ENCODE data around the gene POC1A. TPM values are rescaled to one million over a fixed set of nuclear protein-coding genes. Genes with fewer than 3 reads are reported as not detected.

POC1A gene
- total RNA-seq, 1 experiment from 2014 or later = 8.6 TPM

- DNase-seq (ENCODE audit: low read depth) = no peak
Measured at GRCh38 chr3:52085681-52086282, 68.4 kb downstream of the POC1A start.

GRCh38 chr3:52084954-52085680, 69.1 kb downstream of the POC1A start:
- DNase-seq (ENCODE audit: low read depth) = no peak

GRCh38 chr3:52084216-52084945, 69.8 kb downstream of the POC1A start:
- no peak for DNase-seq (ENCODE audit: low read depth)

DNA sequence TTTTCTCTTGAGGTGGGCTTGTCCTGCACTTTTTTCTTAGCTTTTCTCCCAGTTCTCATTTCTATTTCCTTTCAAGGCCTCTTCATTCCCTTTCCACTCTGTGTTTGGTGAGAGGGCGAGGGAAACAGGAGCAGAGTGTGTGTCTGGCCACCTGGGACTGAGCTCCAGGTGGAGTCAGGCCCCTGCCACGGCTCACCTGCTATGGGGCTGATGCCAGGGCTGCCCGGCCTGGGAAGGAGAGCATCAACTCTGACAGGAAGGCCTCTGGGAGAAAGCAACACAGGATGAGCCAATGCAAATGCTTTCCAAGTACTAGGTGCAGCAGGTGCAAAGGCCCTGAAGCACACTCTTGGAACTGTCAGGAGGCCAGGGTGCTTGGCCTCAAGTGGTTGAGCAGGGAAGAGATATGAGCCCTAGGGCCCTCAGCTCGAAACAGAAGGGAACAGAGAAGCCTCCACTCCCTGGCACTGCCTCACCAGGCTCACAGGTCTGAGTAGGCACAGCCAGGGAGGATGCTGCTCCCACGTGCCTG, 70.6 kb downstream of the POC1A start:
- no peak for DNase-seq (ENCODE audit: low read depth)

- DNase-seq (ENCODE audit: low read depth) = no peak
Measured at GRCh38 chr3:52082951-52083350, 71.3 kb downstream of the POC1A start.

DNA sequence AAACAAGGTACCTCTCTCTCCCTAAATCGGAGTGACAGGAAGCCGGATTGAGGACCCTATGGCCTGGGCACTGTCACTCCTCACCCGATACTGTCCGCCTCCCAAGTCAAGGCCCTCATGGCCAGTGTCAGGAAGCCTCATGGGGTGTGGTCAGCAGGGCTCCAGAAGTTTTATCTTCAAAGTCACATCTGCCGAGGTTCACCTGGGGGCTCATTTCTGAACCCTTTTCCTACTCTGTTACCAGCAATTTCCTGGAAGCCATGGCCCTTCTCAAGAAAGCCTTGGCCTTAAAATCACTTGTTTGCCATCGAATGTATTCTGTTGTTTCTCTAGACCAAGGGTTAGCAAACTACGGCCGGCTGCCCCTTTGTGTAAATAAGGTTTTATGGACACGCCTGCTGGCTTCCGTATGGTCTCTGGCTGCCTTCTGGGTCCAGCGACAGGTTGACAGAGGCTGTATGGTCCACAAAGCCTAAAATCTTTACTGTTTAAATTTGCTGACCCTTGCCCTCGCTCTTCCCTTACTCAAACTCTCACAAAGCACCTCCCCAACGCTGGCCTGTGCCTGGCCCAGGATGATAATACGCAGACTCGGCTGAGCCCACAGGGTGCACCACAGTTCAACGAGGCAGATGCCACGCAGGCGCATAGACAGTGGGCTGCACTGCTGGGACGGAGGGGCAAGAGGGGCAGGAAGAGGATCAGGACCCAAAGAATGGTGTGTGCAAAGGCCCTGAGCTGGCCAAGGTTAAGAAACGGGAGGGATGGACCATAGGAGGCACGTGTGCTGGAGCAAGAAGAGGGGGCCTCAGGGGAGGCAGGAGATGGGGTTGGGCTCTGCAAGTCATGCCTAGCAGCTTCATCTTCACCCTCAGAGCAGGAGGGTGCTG, 73.1 kb downstream of the POC1A start:
- DNase-seq (ENCODE audit: low read depth) = no peak

DNA sequence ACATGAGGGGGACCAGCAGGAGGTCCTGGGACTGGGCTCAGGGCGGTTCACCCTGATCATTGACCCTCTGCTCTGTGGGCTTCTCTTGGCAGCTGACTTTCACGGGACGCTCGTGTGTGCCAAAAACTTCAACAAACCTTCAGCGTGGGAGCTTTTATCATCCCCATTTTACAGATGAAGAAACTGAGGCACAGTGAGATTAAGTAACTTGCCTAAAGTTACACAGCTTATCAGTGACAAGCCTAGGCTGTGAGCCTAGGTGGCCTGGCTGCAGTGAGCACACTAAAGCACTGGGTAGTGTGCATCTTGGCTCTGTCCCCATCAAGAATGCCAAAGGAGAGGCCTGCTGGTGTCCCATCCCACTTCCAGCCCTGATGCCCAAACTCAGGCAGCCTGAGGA, 74.3 kb downstream of the POC1A start:
- DNase-seq (ENCODE audit: low read depth) = no peak

DNA sequence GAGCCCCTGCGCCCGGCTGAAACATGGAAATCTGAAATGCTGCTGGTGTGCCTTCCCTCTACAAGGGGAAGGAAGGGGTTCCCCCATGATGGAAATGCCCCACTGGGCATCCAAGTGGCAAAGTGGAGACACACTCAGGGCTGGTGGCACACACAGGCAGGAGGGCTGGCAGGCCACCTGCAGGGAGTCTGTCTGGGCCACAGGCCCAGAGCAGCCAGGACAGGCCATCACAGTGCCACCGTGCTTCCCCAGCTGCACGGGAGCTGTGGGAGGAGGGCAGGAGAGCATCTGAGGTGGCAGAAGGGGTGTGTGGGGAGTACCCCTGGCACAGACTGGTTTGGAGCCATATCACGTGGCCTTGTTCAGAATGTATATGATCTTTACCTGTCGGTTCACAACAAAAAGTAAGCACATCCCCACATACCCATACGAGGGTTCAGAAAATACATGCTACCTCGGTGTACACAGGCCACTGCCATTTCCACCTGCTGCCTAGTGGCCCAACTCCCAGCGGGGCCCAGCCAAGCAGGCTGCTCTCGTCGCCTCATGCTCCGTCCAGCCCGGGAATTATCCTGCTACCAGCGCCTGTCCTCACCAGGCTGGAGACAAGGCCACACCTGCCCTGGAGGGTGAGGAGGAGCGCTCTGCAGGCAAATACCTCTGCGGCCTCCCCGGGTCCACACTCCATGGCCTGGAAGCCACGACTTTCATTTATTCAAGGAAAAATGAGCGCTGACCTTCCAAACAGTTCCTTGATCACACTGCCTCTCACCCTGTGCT, 75.3 kb downstream of the POC1A start:
- no peak for DNase-seq (ENCODE audit: low read depth)

DNA sequence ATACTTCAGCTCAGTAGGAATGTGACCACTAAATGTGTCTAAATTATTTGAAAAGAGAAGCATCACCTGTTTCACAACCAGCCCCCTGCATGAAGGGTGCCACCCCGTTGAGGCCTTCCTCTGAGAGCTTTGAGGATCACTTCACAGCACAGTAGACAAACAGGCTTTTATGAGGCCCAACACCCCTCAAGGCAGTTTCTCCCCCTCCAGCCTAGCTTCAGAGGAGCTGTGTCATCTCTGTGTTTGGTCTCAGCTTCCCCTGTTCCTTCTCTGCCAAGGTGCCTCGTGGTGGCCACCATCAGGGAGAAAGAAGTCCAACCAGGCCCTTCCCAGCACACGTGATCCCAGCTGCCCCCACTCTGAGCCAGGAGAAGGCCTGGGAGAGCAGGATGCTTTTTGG, 76.3 kb downstream of the POC1A start:
- no peak for DNase-seq (ENCODE audit: low read depth)

DNA sequence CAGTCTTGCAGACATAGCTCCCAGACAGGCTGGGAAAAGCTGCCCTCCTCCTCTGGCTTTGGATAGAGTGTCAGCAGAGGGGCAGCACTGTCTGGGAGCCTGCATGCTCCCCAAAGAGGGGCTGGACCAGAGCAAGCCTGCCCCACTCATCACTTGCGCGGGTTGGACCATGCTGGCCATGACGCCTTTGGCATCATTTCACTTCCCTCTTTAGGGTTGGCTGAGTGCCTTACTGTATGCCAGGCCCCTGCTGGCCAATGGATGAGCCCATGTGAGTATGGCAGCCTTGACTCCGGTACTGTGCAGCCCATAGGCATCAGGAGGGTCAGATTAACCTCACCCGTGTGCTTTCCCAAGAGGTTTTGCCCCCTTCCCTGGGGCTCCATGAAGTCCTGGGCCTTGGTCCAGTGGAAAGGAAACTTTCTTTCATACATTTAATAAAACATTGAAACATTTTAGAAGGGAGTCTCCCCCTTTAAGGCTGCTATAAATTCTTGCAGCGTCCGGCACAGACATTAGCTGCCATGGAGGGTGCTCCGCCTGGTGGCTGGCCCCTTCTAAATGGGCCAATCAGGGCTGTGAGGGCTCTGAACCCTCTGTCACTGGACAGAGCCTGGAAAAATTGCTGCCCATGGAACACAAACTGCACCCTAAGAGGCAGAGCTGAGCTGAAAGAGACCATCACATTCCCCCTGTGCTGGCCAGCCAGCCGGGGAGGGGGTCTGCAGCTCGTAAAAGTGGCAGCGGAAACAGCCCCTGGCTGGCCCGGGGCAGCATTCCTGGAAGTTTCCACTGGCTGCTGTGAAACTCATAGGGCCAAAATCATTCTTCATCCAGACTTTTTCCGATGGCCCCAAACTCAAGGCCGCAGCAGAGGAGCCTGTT, 77.1 kb downstream of the POC1A start:
- DNase-seq (ENCODE audit: low read depth) = no peak

GRCh38 chr3:52073490-52073889, 80.7 kb downstream of the POC1A start:
- no peak for DNase-seq (ENCODE audit: low read depth)

DNA sequence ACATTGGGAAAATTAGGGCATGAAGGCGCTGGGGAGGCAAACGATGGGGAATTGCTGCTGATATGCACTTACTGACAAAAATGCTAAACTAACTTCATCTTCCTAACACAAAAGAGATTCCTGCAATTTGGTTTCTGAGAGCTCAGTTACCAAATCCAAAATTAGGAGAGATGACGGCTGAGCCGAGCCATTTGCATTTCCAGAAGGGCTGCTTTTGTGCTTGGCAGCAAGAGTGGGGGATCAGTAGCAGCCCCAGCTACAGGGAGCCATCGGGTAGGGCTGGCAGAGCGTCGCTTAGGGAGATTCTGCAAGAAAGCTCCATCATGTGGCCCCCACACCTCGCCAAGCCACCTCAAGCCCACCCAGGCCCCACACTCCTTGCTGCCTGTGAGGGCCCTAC, 81.8 kb downstream of the POC1A start:
- no peak for DNase-seq (ENCODE audit: low read depth)

- DNase-seq (ENCODE audit: low read depth) = no peak
Measured at GRCh38 chr3:52072020-52072419, 82.2 kb downstream of the POC1A start.

DNA sequence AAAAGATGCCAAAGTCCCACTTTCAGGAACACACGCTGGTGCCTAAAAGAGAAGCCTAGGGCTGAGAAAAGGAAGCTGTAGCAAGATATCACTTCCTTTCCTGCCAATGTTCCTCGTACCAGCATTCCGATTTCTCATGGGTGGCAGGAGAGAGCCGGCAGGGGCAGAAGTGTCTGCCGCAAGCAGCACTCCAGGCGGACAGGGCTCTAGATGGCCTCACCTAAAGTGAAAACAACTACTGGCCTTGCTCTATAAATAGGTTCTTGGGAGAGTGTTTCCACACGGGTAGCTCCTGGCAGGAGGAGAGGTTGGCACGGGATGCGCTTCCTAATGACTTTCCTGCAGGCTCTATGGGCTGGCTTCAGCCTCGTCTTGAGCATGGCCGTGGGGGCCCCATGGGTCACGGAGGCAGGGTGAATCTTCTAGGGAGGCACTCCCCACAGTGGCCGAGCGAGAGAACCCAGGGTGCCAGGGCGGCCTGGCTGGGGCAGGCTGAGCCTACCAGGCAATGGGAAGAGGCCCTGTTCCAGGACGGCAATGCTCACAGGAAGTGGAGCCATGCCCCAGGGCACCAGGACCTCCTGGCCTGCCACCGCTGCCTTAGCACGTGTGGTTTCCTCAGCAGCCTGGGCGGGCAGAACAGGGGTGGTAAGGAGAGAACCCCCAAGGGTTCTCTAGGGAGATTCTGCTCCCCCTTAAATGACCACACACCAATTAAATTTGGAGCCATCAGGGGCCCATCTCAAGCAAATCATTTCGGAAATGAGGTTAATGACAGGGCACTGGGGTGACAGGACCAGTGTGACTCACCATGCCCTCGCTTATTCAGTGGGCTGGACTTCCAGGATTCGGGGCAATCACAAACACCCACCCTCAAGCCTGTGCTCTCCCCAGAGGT, 83.2 kb downstream of the POC1A start:
- peak; percentile 50 for DNase-seq (ENCODE audit: low read depth)

DNA sequence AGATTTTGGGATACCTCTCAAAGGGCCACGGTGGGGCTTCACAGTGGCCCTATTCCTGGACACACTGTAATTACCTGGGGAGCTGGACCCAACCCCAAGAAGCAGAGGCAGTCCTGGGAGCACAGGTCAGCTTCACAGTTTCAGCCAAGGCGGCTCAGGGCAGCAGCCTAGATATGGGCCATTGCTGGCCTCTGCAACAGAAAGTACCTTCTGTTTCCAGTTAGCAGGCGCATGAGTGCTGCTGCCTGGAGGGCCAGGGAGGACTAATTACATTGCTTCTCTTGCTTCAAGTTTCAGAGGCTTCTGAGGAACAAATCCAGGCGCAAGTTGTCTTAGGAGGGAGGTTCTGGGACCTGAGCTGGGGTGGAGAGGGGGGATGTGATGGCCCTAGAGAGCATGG, 84.4 kb downstream of the POC1A start:
- no peak for DNase-seq (ENCODE audit: low read depth)

DNA sequence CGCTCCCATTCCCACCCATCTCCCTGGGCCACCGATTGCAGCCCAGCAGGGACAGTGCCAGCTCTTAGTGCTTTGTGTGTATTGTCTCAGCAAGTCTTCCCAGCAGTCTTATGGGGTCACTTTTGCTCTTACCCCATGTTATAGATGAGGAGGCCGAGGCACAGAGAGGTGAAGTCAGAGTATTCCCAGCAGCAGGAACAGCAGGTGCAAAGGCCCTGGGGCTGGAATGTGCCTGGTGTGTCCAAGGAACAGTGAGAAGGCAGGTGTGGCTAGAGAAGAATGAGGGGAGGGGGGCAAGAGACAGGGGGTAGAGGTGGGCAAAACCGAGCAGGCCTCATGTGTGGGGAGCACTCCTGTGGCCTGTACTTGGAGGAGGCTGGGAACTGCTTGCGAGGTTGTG, 85.1 kb downstream of the POC1A start:
- no peak for DNase-seq (ENCODE audit: low read depth)

- no peak for DNase-seq (ENCODE audit: low read depth)
Measured at GRCh38 chr3:52068730-52069129, 85.5 kb downstream of the POC1A start.

- no peak for DNase-seq (ENCODE audit: low read depth)
Measured at GRCh38 chr3:52068055-52068571, 86.1 kb downstream of the POC1A start.

- DNase-seq (ENCODE audit: low read depth) = no peak
Measured at GRCh38 chr3:52067526-52067925, 86.7 kb downstream of the POC1A start.

All from Daoy (cell line).